DMS53 treated with DMSO at 0.1 percent for 48 hours (cell line): Measurements from ENCODE around the gene POLE2.
"Not testable (repeated sequence)": the region's sequence is repeated elsewhere in the genome, so short reads cannot be mapped to it uniquely, and the experiment has no call there.

ENCODE experiments used
- DNase-seq: peaks from one replicate; lab custom pipeline; 2025; ENCODE audit not compliant: unreplicated experiment; lab: John Stamatoyannopoulos, UW

POLE2 gene

DNA sequence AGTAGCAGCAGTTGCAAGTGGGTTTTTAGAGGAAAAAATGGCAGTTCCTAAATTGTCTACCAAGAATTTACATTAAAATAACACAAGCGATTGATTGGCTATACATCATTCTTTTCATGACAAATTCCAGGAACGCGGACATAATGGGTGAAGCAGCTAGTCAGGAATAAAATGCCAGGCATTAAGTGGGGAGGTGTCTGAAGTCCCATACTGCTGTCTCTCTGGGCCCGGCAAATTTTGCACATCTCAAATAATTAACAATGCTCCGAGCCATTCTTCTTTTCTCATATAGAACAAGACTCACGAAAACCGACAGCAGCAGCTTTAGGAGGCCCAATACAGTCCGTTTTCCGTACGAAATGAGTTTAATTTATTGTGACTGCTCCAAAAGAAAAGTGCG, 68.3 kb downstream of the POLE2 start:
- no peak for DNase-seq

DNA sequence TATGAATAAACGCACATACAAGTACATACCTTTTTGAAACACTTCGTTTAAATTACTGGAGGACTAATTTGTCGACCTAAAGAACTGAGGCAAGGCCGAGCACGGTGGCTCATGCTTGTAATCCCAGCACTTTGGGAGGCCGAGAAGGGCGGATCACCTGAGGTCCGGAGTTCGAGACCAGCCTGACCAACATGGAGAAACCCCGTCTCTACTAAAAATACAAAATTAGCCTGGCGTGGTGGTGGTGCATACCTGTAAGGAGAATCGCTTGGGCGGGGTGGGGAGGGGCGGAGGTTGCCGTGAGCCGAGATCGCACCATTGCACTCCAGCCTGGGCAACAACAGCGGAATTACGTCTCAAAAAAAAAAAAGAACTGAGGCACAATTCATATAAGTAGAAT, 68.7 kb downstream of the POLE2 start:
- DNase-seq = not testable (repeated sequence)

DNA sequence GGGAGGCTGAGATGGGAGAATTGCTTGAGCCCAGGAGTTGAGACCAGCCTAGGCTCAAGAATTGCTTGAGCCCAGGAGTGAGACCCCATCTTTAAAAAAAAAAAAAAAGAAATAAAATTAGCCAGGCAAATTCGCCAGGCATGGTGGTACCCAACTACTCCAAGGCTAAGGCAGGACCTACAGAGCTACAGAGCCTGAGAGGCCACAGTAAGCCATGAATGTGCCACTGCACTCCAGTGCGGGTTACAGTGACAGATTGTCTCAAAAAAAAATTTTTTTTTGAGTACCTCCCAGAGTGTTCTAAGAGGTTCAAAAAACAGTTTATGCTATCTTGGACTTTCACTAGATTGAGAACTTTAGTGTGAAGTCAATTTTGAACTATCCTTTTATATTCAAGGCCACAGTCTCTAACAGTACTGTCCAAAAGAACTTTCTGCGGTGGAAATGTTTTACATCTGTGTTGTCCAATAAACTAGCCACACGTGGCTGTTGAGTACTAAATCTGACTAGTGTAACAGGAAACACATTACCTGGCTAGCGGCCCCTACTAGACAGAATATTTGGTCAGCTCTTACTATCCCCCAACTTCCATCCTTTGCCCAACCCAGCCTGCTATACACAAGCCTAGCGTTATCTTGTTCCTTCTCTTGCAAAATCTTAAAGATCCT, 70.0 kb downstream of the POLE2 start:
- DNase-seq = no peak

DNA sequence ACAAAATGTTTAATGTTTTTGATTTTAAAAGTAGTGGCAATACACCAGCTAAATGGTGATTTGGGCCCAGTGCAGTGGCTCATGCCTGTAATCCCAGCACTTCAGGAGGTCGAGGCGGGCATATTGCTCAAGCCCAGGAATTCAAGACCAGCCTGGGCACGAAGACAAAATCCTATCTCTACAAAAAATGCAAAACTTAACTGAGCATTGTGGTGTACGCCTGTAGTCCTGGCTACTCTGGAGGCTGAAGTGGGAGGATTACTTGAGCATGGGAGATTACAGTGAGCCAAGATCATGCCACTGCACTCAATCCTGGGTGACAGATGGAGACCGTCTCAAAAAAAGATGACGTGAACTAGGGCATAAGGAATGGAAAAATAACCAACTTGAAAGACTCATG, 72.2 kb downstream of the POLE2 start:
- DNase-seq = no peak

DNA sequence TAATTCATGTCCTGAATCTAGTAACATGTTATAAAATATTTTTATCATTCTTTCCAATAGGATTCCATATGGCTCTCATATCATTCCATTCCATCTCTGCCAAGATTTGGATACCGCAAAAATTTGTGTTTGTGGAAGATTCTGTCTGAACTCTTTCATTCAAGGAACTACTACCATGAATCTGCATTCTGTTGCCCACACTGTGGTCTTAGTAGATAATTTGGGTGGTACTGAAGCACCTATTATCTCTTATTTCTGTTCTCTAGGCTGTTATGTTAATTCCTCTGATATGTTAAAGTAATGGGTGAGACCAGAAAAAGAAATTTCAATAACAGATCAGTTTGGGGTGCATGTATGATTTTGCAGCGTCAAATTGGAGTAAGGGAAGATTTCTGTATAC, 73.8 kb downstream of the POLE2 start:
- DNase-seq = no peak

DNA sequence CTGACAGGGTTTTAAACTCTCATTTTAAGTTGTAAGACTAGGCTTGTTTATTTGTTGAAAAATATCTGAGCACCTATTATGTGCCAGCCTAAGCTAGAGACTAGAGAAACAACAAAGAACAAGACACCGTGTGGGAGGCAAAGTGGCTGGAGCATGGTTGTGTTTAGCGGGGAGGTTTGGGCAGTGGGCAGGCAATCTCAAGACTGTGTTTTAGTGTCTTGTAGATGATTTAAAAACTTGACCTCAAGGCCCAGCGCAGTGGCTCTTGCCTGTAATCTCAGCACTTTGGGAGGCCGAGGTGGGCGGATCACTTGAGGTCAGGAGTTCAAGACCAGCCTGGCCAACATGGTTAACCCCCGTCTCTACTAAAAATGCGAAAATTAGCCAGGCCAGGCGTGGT, 75.3 kb downstream of the POLE2 start:
- DNase-seq = no peak

DNA sequence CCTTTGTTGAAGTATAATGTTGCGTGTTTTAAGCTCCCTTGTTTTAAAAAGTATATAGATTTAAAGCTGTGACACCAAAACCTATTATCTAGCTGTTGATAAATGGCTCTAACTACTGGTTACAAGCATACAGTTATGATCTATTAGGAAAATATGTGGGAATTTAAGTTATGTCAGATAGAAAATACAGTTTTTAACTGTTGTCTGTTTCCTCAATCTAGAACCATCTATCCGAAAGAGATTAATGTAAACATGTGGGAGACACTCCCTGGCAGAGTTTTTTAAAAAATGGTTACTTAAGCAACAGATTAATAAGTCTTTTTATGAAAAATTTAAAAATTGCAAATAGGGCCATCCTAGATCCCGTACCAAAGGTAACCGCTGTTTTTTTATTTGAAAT, 75.8 kb downstream of the POLE2 start:
- DNase-seq = no peak

DNA sequence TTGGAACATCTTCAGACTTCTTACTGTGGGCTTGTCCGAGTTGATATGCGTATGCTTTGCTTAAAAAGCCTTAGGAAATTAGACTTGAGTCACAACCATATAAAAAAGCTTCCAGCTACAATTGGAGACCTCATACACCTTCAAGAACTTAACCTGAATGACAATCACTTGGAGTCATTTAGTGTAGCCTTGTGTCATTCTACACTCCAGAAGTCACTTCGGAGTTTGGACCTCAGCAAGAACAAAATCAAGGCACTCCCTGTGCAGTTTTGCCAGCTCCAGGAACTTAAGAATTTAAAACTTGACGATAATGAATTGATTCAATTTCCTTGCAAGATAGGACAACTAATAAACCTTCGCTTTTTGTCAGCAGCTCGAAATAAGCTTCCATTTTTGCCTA, 80.4 kb downstream of the POLE2 start:
- no peak for DNase-seq

DNA sequence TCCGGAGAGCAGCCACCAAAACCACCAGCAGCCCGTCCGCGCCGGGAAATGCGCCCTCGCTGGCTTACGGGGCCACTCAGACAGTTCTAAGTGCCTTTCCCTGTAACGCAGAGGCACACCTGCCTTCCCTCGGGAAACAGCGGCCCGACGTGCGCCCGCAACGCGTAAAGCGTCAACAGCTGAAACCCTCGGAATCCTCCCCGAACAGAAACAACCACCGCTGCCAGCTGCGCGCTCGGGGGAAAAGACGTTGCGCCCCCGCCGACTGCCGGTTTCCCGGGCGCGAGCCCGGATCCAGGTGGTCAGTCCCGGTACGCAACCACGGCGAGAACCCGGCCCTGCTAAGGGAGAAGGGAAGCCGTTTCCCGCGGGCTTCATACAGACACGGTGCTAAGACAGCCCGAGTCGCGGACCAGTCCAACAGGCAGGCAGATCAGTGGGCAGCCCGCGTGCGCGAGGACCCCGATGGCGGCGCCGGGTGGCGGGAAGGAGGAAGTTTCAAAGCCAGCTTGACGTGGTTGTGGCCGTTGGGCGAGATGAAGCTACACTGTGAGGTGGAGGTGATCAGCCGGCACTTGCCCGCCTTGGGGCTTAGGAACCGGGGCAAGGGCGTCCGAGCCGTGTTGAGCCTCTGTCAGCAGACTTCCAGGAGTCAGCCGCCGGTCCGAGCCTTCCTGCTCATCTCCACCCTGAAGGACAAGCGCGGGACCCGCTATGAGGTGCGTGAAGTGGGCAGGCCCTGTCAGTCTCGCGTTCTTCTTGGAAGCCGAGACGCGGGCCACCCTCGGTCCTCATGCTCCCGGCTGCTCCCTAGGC, 89.3 kb downstream of the POLE2 start, which contains the start of gene LRR1:
Gene LRR1, plus strand, starts transcription at position 456 of the 816 bp plus-strand sequence. Its CDS starts 81 bp downstream, at position 537.
- DNase-seq = peak; percentile 79

DNA sequence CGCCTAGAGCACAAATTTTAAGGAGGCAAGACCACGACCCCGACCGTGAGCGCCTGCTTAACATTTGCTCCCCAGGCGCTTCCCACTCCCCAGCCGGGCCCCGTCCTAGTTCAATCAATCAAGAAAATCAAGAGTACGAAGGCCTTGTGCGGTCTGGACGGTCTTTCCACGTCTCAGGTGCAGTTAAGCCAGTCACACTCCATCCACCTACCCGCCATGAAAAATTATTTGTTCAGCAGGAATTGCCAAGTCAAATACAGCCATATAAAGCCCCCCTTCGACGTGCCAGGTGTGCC, 89.9 kb downstream of the POLE2 start:
- DNase-seq = no peak

DNA sequence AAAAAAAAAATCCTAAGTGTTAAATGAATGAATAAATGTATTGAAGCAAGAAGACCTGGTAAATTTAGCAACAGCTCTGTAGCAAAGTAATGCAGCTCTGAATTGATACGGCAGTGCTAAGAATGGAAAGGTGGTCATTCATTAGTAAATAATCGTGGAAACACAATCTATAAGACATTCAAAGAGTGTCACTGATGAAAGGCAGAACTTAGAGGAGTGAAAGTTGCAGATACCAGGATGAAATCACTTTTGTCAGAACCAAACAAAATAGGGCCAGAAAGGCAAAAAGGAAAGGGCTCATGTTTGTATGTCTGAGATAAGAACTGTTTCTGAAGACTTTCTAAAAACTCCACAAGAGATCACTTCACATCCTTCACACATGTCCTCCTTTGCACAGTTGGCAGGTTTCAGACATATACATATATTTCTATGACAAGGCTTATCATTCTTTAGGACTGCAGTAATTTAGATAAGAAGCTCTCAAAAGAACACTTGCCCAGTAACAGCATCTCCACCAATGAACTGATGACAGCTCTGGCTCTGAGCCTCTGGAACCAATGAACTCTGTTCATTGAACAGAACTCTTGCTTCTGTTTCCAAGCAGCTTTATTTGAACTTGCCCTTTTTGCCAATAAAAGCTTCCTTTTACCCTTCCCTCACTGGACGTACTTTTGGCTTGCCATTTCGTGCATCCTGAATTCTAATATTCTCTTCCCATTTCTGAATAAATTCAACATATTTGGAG, 93.5 kb downstream of the POLE2 start:
- DNase-seq = no peak
